GM12891 (cell line): ENCODE measurements around the gene TENM3.

ENCODE experiments used
- POLR2A ChIP-seq: IDR thresholded peaks from 2 replicates; pipeline ENCODE4 v1.6.1; 2011; ENCODE audit warnings: low read depth, low read length, control low read depth
- POLR2AphosphoS5 ChIP-seq: IDR thresholded peaks from 2 replicates; pipeline ENCODE4 v1.6.1; 2011; ENCODE audit warnings: low read depth, low read length, control low read depth

DNA sequence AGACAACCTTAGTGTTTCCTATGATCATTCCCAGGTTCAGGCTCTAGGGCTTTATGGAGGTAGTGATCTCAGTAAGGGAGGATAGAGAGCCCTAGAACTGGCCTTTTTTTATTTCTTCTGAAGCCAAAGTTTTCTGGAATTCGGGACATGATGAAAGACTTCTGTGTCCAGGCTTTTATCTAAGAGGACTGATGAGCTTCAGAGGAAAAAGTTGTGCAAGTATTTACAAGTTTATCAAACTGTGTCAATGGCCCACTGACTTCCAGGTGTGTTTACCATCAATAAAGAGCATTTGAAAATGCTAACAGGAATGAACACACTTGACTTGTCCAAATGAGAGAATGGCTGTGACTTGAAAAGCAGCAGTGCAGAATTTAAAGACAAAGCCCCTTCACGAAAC, 419.3 kb downstream of the TENM3 start:
- TF ChIP-seq POLR2AphosphoS5: no peak
- no peak for TF ChIP-seq POLR2A
